Endothelial cell of umbilical vein (primary cell): ENCODE data around the gene CENPA. TPM values are rescaled to one million over a fixed set of nuclear protein-coding genes. Genes with fewer than 3 reads are reported as not detected.

ENCODE experiments used
- BruUV-seq: library from RNA; stranded (reverse); fragments of 400-500 nt; replicated peaks from 2 replicates; lab custom pipeline; 2021; lab: Mats Ljungman, UMichigan
- CTCF ChIA-PET: fragments of 300-600, 350-600 bp; sonication (Branson Sonifier 250); formaldehyde crosslinking; loops from one replicate; lab custom pipeline; 2021; ENCODE audit warnings: antibody characterized with exemption, inconsistent platforms; lab: Charles Lee
- POLR2A ChIA-PET: fragments of 300-600, 350-600 bp; sonication (Branson Sonifier 250); formaldehyde crosslinking; loops from one replicate; lab custom pipeline; 2021; ENCODE audit warnings: antibody characterized with exemption, inconsistent platforms; lab: Charles Lee
- DNase-seq: peaks from one replicate; pipeline ENCODE4 v3.0.0-alpha.2; 2011; ENCODE audit warnings: low read depth, low spot score
- FAIRE-seq: peaks from 2 replicates; lab custom pipeline; 2011; peaks lifted over from hg19 to GRCh38; lab: Jason Lieb, UNC
- H2AFZ ChIP-seq: 2 replicates; pipeline ENCODE4 v1.6.0; 2012; ENCODE audit warnings: low read depth, low read length, control low read depth, inconsistent platforms
- H3K27ac ChIP-seq: 2 replicates; pipeline ENCODE4 v1.5.1; 2011; ENCODE audit warnings: low read depth, mild to moderate bottlenecking, control low read depth, low read length, moderate library complexity; ENCODE audit not compliant: insufficient read depth
- H3K27me3 ChIP-seq, 2 experiments: 2 replicates each; pipeline versions ENCODE4 v1.6.0 to v1.6.1; 2011; ENCODE audit warnings: low read length in 2 of 2, mixed read lengths in 1 of 2; ENCODE audit not compliant: control insufficient read depth in 2 of 2, insufficient read depth in 2 of 2
- H3K36me3 ChIP-seq, 2 experiments: 2 replicates in 1 of 2; 3 replicates in 1 of 2; pipeline ENCODE4 v1.5.1; 2011; ENCODE audit warnings: low read length in 2 of 2, mild to moderate bottlenecking in 1 of 2, moderate library complexity in 1 of 2; ENCODE audit not compliant: control insufficient read depth in 2 of 2, insufficient read depth in 2 of 2; ENCODE audit errors: extremely low read depth in 1 of 2
- H3K4me1 ChIP-seq: 3 replicates; pipeline ENCODE4 v1.5.1; 2011; ENCODE audit warnings: mild to moderate bottlenecking, low read length; ENCODE audit not compliant: control insufficient read depth, insufficient read depth; ENCODE audit errors: extremely low read depth
- H3K4me2 ChIP-seq: 2 replicates; pipeline ENCODE4 v1.6.1; 2011; ENCODE audit warnings: low read length, control low read depth, mixed read lengths; ENCODE audit not compliant: insufficient read depth
- H3K4me3 ChIP-seq, 3 experiments: fragments of 200-600 bp in 1 of 3; sonication (generic), shearing (Covaris generic) in 1 of 3; replicated peaks in 1 of 3; 2 replicates each; pipeline ENCODE4 v1.5.1; 2011 to 2016; ENCODE audit warnings: control low read depth in 3 of 3, low read length in 3 of 3, mild to moderate bottlenecking in 2 of 3, inconsistent platforms in 1 of 3, low read depth in 1 of 3, moderate library complexity in 1 of 3; ENCODE audit not compliant: insufficient read depth in 1 of 3
- H3K79me2 ChIP-seq: 2 replicates; pipeline ENCODE4 v1.6.0; 2012; ENCODE audit warnings: low read length, inconsistent platforms; ENCODE audit not compliant: control insufficient read depth, insufficient read depth
- H3K9ac ChIP-seq: replicated peaks from 2 replicates; pipeline ENCODE3; 2011; ENCODE audit warnings: low read length, control low read depth; ENCODE audit not compliant: insufficient read depth; ENCODE audit errors: extremely low read depth
- H3K9me1 ChIP-seq: replicated peaks from 3 replicates; pipeline ENCODE4 v1.6.0; 2011; ENCODE audit warnings: mild to moderate bottlenecking, low read length; ENCODE audit not compliant: control insufficient read depth, insufficient read depth; ENCODE audit errors: extremely low read depth
- H3K9me3 ChIP-seq: replicated peaks from 2 replicates; pipeline ENCODE4 v1.5.1; 2012; ENCODE audit warnings: low read length, inconsistent platforms; ENCODE audit not compliant: control insufficient read depth, insufficient read depth
- H4K20me1 ChIP-seq: replicated peaks from 2 replicates; pipeline ENCODE3; 2011; ENCODE audit warnings: mild to moderate bottlenecking, low read length; ENCODE audit not compliant: control insufficient read depth, insufficient read depth; ENCODE audit errors: extremely low read depth
- EZH2 ChIP-seq: IDR thresholded peaks from 2 replicates; pipeline ENCODE4 v1.6.1; 2012; ENCODE audit warnings: borderline replicate concordance, low read depth, mild to moderate bottlenecking, moderate library complexity, low read length, inconsistent platforms; ENCODE audit not compliant: severe bottlenecking
- FOS ChIP-seq: IDR thresholded peaks from 2 replicates; pipeline ENCODE4 v1.6.1; 2011; ENCODE audit warnings: mild to moderate bottlenecking, low read length, moderate library complexity, borderline replicate concordance; ENCODE audit not compliant: insufficient read depth
- GATA2 ChIP-seq: IDR thresholded peaks from 2 replicates; pipeline ENCODE4 v1.7.0; 2011; ENCODE audit warnings: low read depth, mild to moderate bottlenecking, moderate library complexity, mixed read lengths, low read length; ENCODE audit not compliant: insufficient read length, insufficient read depth
- JUN ChIP-seq: IDR thresholded peaks from 2 replicates; pipeline ENCODE4 v1.6.1; 2011; ENCODE audit warnings: borderline replicate concordance, low read depth; ENCODE audit not compliant: insufficient read length, insufficient read depth
- MYC ChIP-seq: IDR thresholded peaks from one replicate; pipeline ENCODE4 v1.6.1; 2011; ENCODE audit warnings: mild to moderate bottlenecking, low read depth, low read length
- POLR2A ChIP-seq: IDR thresholded peaks from 2 replicates; pipeline ENCODE4 v1.6.1; 2012; ENCODE audit warnings: low read depth, mild to moderate bottlenecking, control low read depth, low read length
- POLR2AphosphoS5 ChIP-seq: IDR thresholded peaks from 2 replicates; pipeline ENCODE4 v1.6.1; 2012; ENCODE audit warnings: low read depth, mild to moderate bottlenecking, control low read depth, low read length, moderate library complexity; ENCODE audit not compliant: insufficient read depth
- dilution Hi-C: fragments of 300-500 bp; cut with MboI; formaldehyde crosslinking; loops from one replicate; pipeline ENCODE4 v1.15.0; 2019; ENCODE audit warnings: low sequenced_read_pairs; ENCODE audit not compliant: extremely low pct_ligation_motif_present
- intact Hi-C: fragments of 100-400 bp; cut with micrococcal nuclease; formaldehyde crosslinking; loops from one replicate; pipeline ENCODE4 v1.10.0; 2022
- polyA plus RNA-seq, 4 experiments: library from polyadenylated mRNA; depleted of rRNA in 3 of 4; stranded (reverse) in 3 of 4; unstranded in 1 of 4; fragments of >200 nt; gene quantifications; 2 replicates each; pipeline versions ENCODE4 v1.2.1 to v1.2.3, GENCODE V29; 2011 to 2012; ENCODE audit warnings: missing spikeins in 1 of 4
- total RNA-seq: library from RNA; stranded (reverse); gene quantifications from 2 replicates; pipeline ENCODE4 v1.2.3, GENCODE V29; 2021
- TF ChIP-seq, protein P1 (sequence below): IDR thresholded peaks from 2 replicates; pipeline ENCODE4 v1.6.1; 2011; ENCODE audit not compliant: insufficient read depth, insufficient read length
- TF ChIP-seq, protein P2 (sequence below), 2 donors: IDR thresholded peaks; 1 replicate in 1 of 2; 2 replicates in 1 of 2; pipeline ENCODE4 v1.5.1; 2011; ENCODE audit warnings: low read length in 2 of 2, mild to moderate bottlenecking in 2 of 2, moderate library complexity in 2 of 2, control low read depth in 1 of 2, inconsistent platforms in 1 of 2, low read depth in 1 of 2; ENCODE audit not compliant: insufficient read depth in 1 of 2; ENCODE audit errors: extremely low read depth in 1 of 2

The CENPA gene
- total and polyA plus RNA-seq, 2 donors (not counting 3 experiments of a cell fraction or from before 2014, with no cell fraction given), result 22.0 to 33.1 TPM

DNA sequence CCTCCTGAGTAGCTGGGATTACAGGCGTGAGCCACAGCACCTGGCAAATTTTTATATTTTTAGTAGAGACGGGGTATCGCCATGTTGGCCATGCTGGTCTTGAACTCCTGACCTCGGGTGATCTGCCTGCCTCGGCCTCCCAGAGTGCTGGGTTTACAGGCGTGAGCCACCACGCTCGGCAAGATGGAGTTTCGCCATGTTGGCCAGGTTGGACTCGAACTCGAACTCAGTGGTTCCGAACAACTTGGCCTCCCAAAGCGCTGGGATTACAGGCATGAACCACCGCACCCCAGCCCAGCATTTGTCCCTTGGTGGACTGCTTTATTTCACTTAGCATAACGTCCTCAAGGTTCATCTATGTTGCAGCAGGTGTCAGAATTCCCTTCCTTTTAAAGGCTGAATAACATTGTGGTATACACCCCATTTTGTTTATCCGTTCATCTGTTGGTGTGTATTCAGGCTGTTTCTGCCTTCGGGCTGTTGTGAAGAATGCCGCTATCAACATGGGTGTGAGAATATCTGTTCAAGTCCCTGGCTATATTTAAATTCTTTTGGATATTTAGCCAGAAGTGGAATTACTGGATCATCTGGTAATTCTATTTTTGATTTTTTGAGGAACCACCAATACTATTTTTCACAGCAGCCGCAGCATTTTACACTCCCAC is 1.2 kb upstream of the CENPA start:
- Histone ChIP-seq H3K27ac (no peak overlapping the region), H3K9ac (no peak overlapping the region)
- no TSS peak for BruUV-seq

DNA sequence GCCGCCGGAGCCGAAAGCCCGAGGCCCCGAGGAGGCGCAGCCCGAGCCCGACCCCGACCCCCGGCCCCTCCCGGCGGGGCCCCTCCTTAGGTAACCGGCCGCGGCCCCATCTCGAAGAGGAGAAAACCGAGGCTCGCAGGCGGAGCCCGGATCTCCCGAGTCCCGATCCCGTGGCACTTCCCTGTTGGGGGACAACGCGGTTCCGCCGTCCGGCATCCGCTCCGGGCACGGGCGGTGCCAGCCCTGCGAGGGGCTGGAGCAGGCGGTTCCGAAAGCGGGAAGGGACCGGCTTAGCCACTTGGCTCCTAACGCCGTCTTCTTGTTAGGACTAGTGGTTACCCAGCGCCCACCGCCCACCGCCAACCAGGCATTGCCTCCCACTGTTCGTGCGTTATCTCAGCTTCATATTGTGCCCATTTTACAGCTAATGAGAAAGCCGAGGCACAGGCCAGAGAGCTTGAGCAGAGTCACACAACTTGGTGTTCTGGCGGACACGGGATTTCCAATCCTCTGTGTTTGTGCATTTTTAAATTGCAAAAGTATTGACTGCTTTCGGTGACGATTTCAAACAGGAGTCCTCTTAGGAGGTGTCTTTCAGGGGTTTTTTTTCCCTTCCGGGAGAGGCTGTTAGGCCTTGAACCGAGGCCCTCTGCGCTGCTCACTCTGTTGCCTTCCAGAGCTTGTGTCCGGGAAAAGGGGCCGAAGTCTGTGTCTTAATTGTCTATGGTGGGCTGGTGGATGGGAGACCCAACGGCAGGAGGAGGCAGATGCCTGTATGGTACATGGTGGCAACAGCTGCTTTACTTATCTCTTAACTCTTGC is 562 bp downstream of the CENPA start:
- dilution Hi-C loops (no loop called here), intact Hi-C loops (no loop called here)
- POLR2A ChIA-PET, result no interaction called here
- TF ChIP-seq, protein P1, sequence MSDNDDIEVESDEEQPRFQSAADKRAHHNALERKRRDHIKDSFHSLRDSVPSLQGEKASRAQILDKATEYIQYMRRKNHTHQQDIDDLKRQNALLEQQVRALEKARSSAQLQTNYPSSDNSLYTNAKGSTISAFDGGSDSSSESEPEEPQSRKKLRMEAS, result no peak
- no peak for TF ChIP-seq POLR2AphosphoS5
- TF ChIP-seq MYC, result no peak
- no peak for TF ChIP-seq FOS
- no peak for TF ChIP-seq POLR2A
- no peak for TF ChIP-seq GATA2
- no peak for TF ChIP-seq EZH2
- TF ChIP-seq, protein P2, sequence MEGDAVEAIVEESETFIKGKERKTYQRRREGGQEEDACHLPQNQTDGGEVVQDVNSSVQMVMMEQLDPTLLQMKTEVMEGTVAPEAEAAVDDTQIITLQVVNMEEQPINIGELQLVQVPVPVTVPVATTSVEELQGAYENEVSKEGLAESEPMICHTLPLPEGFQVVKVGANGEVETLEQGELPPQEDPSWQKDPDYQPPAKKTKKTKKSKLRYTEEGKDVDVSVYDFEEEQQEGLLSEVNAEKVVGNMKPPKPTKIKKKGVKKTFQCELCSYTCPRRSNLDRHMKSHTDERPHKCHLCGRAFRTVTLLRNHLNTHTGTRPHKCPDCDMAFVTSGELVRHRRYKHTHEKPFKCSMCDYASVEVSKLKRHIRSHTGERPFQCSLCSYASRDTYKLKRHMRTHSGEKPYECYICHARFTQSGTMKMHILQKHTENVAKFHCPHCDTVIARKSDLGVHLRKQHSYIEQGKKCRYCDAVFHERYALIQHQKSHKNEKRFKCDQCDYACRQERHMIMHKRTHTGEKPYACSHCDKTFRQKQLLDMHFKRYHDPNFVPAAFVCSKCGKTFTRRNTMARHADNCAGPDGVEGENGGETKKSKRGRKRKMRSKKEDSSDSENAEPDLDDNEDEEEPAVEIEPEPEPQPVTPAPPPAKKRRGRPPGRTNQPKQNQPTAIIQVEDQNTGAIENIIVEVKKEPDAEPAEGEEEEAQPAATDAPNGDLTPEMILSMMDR (IDR thresholded peaks at IDR 0.05; ENCODE audit: extremely low read depth in 1 of 2, insufficient read depth in 1 of 2, low read depth in 1 of 2, low read length in 2 of 2), result no peak
- no peak for TF ChIP-seq JUN
- FAIRE-seq, result peak; percentile 64
- peak overlapping the region; percentile 64 for H3K9ac ChIP-seq
- peaks cover 0 to 3% of the 10 kb centered on the region in 2 experiments for H3K36me3 ChIP-seq
- peak overlapping the region; percentile 90 for H2AFZ ChIP-seq
- no peaks in the 10 kb centered on the region for H3K27me3 ChIP-seq
- TSS peak; percentile 16 for BruUV-seq
- no peaks in the 10 kb centered on the region for H4K20me1 ChIP-seq
- H3K79me2 ChIP-seq, result peaks cover 49% of the 10 kb centered on the region
- peak overlapping the region; percentile 46 for H3K27ac ChIP-seq
- no peaks in the 10 kb centered on the region for H3K9me3 ChIP-seq
- H3K4me1 ChIP-seq, result peaks cover 13% of the 10 kb centered on the region
- DNase-seq, result peak; percentile 15
- peak overlapping the region; percentile 48 for H3K4me2 ChIP-seq
- no peaks in the 10 kb centered on the region for H3K9me1 ChIP-seq
- CTCF ChIA-PET, result interaction anchor here (0.6 to 2.0 kb wide), 11 partner anchors 14 to 209 kb away, joined by 3 to 10 read pairs (median 4); partner anchors contain the start of gene SLC35F6
- peak overlapping the region; percentile 50 to 96 (median 73) for H3K4me3 ChIP-seq

More for the DNA sequence above, 1.2 kb upstream of the CENPA start:
- no peaks in the 10 kb centered on the region for H3K9me1 ChIP-seq
- no peak overlapping the region for H2AFZ ChIP-seq
- intact Hi-C loops, result loop anchor here (1.0 kb wide), 2 partner anchors 20 to 26 kb away; partner anchors contain the start of gene SLC35F6
- dilution Hi-C loops, result no loop called here
- peaks cover 2 to 10% of the 10 kb centered on the region in 2 experiments for H3K36me3 ChIP-seq
- POLR2A ChIA-PET, result no interaction called here
- CTCF ChIA-PET, result no interaction called here
- H3K4me1 ChIP-seq, result peaks cover 13% of the 10 kb centered on the region
- H3K27me3 ChIP-seq, result no peaks in the 10 kb centered on the region
- DNase-seq (no peak), FAIRE-seq (no peak)
- H3K9me3 ChIP-seq, result no peaks in the 10 kb centered on the region
- no peaks in the 10 kb centered on the region for H4K20me1 ChIP-seq
- H3K79me2 ChIP-seq, result peaks cover 35% of the 10 kb centered on the region
- no peak overlapping the region for H3K4me3 ChIP-seq
- TF ChIP-seq, protein P1, result no peak
- no peak for TF ChIP-seq EZH2
- TF ChIP-seq MYC, result no peak
- no peak for TF ChIP-seq POLR2AphosphoS5
- peak overlapping the region; percentile 97 for H3K4me2 ChIP-seq
